ENCODE measurements around the gene TSC22D2.
A peak's percentile ranks its signal among the peaks of the same experiment; 100 is the strongest.

The TSC22D2 gene

GRCh38 chr3:150447631-150448465 is 39.8 kb downstream of the TSC22D2 start:
- Histone ChIP-seq H3K36me3 (ENCODE audit: low read depth) (peaks cover 52% of the 10 kb centered on the region), H3K4me3 (ENCODE audit: severe bottlenecking) (no peak overlapping the region), H3K27ac (ENCODE audit: poor library complexity, severe bottlenecking) (peak overlapping the region; percentile 95), H3K9me3 (ENCODE audit: severe bottlenecking) (no peaks in the 10 kb centered on the region), H3K27me3 (ENCODE audit: insufficient read depth, poor library complexity, severe bottlenecking) (no peaks in the 10 kb centered on the region), H3K4me1 (ENCODE audit: insufficient read depth, poor library complexity, severe bottlenecking) (peaks cover 75% of the 10 kb centered on the region)
- TF ChIP-seq CTCF (IDR thresholded peaks at IDR 0.05; ENCODE audit: poor library complexity, severe bottlenecking): no peak
- ATAC-seq (ENCODE audit: low read depth): peak; percentile 75
- no peak for DNase-seq (ENCODE audit: low spot score)

- Histone ChIP-seq H3K4me1 (ENCODE audit: insufficient read depth, poor library complexity, severe bottlenecking) (peaks cover 67% of the 10 kb centered on the region), H3K36me3 (ENCODE audit: low read depth) (peaks cover 45% of the 10 kb centered on the region), H3K9me3 (ENCODE audit: severe bottlenecking) (no peaks in the 10 kb centered on the region), H3K27ac (ENCODE audit: poor library complexity, severe bottlenecking) (peak overlapping the region; percentile 95), H3K27me3 (ENCODE audit: insufficient read depth, poor library complexity, severe bottlenecking) (no peaks in the 10 kb centered on the region), H3K4me3 (ENCODE audit: severe bottlenecking) (no peak overlapping the region)
- ATAC-seq (ENCODE audit: low read depth) (peak; percentile 72), DNase-seq (ENCODE audit: low spot score) (no peak)
- TF ChIP-seq CTCF (IDR thresholded peaks at IDR 0.05; ENCODE audit: poor library complexity, severe bottlenecking): no peak
Observed at GRCh38 chr3:150449169-150449721, 41.1 kb downstream of the TSC22D2 start.

GRCh38 chr3:150450916-150451315 is 42.8 kb downstream of the TSC22D2 start:
- ATAC-seq (ENCODE audit: low read depth) (no peak), DNase-seq (ENCODE audit: low spot score) (no peak)
- H3K4me3 ChIP-seq (ENCODE audit: severe bottlenecking): no peak overlapping the region
- peaks cover 40% of the 10 kb centered on the region for H3K36me3 ChIP-seq (ENCODE audit: low read depth)
- peaks cover 67% of the 10 kb centered on the region for H3K4me1 ChIP-seq (ENCODE audit: insufficient read depth, poor library complexity, severe bottlenecking)
- TF ChIP-seq CTCF (IDR thresholded peaks at IDR 0.05; ENCODE audit: poor library complexity, severe bottlenecking): no peak
- peak overlapping the region; percentile 95 for H3K27ac ChIP-seq (ENCODE audit: poor library complexity, severe bottlenecking)
- no peaks in the 10 kb centered on the region for H3K9me3 ChIP-seq (ENCODE audit: severe bottlenecking)
- H3K27me3 ChIP-seq (ENCODE audit: insufficient read depth, poor library complexity, severe bottlenecking): no peaks in the 10 kb centered on the region

- no peak for DNase-seq (ENCODE audit: low spot score)
- no peak for ATAC-seq (ENCODE audit: low read depth)
- no peaks in the 10 kb centered on the region for H3K9me3 ChIP-seq (ENCODE audit: severe bottlenecking)
- H3K36me3 ChIP-seq (ENCODE audit: low read depth): peaks cover 42% of the 10 kb centered on the region
- no peak overlapping the region for H3K4me3 ChIP-seq (ENCODE audit: severe bottlenecking)
- H3K27ac ChIP-seq (ENCODE audit: poor library complexity, severe bottlenecking): peak overlapping the region; percentile 95
- H3K27me3 ChIP-seq (ENCODE audit: insufficient read depth, poor library complexity, severe bottlenecking): no peaks in the 10 kb centered on the region
- no peak for TF ChIP-seq CTCF (IDR thresholded peaks at IDR 0.05; ENCODE audit: poor library complexity, severe bottlenecking)
- peaks cover 61% of the 10 kb centered on the region for H3K4me1 ChIP-seq (ENCODE audit: insufficient read depth, poor library complexity, severe bottlenecking)
Observed at GRCh38 chr3:150451329-150452048, 43.4 kb downstream of the TSC22D2 start.
